Stimulated activated CD8-positive, alpha-beta memory T cell treated with anti-CD3 and anti-CD28 coated beads, Interleukin-4, amount 100 ng/mL, for 4 hours (primary cell): Measurements from ENCODE around the gene RANBP1.
A peak's percentile ranks its signal among the peaks of the same experiment; 100 is the strongest.
"Not testable (repeated sequence)": the region's sequence is repeated elsewhere in the genome, so short reads cannot be mapped to it uniquely, and the experiment has no call there.

Experiments used
- DNase-seq, 2 donors: peaks; one replicate each; pipeline ENCODE4 v3.0.0-alpha.2; 2020; ENCODE audit warnings: low read depth in 2 of 2, low spot score in 1 of 2

The RANBP1 gene

GRCh38 chr22:20115691-20116375 is at the start of gene RANBP1:
RANBP1 (plus strand) TSS chr22:20116104; CDS start chr22:20116185, 81 bp downstream.
- no peak for DNase-seq

- no peak for DNase-seq
Observed at GRCh38 chr22:20066617-20067383, 49.1 kb upstream of the RANBP1 start.

- not testable (repeated sequence) for DNase-seq
Observed at GRCh38 chr22:20067384-20067682, 48.6 kb upstream of the RANBP1 start.

DNA sequence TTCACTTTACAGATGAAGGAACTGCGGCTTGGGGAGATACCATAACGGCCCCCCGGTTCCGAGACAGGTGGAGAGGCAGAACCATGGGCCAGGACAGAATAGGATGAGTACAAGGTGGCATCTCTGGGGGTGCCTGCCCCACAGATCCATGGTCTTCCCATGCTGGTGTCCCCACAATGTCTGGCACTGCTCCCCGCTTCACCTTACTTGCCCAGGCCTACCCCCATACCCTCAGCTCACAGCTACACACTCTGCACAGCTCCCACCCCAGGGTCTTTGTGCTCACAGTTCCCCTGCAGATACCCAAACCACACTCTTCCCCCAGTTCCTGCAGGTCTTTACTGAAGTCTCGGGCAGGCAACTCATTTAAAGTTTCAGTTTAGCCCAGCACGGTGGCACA is 47.3 kb upstream of the RANBP1 start:
- no peak for DNase-seq

DNA sequence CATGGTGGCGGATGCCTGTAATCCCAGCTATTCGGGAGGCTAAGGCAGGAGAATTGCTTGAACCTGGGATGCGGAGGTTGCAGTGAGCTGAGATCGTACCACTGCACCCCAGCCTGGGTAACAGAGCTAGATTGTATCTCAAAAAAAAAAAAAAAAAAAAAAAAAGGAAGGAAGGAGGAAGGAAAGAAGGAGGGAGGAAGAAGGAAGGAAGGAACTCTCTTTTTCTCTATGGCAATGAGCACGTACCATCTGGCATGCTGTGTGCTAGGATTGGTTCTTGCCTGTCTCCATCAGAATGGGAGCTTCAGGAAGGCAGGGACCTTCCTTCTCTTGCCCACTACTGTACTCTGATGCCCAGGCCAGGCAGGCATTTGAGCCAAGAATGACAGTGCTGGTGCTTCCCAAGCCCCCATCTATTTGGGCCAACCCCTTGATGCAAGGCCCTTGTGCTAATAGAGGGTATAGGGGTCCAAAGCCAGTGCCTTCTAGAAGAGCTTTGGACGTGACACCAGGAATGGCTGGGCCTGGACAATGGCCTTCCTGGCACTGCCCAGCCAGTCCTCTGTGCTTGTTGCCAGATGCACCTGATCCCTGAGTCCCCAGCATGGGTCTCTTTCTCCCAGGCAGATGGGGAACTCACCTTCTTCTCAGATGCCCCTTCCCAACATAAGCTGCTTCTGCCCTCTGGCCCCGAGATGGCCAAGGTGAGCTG is 46.4 kb upstream of the RANBP1 start:
- no peak for DNase-seq

DNA sequence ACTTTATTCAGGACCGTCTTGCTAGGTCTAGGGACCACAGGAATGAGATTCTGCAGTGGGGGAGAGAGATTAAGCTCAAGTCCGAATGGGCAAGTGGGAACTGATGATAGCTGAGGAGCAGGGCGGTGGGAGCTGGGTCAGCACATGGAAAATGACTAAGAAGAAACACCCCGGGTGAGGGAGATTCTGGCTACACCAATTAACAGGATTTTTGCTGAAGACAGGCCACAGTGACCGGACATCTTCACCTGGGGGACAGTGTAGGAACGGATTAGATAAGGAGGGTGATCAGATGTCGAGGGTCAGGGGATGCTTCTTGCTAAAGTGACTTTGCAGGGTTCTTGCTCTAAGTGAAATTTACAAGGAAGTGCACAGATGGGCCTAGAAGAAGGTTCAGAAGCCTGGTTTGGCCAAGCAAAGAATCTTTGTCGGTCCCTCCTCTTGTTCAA is 44.4 kb upstream of the RANBP1 start:
- no peak for DNase-seq

- no peak for DNase-seq
Observed at GRCh38 chr22:20076627-20077172, 39.2 kb upstream of the RANBP1 start.

DNA sequence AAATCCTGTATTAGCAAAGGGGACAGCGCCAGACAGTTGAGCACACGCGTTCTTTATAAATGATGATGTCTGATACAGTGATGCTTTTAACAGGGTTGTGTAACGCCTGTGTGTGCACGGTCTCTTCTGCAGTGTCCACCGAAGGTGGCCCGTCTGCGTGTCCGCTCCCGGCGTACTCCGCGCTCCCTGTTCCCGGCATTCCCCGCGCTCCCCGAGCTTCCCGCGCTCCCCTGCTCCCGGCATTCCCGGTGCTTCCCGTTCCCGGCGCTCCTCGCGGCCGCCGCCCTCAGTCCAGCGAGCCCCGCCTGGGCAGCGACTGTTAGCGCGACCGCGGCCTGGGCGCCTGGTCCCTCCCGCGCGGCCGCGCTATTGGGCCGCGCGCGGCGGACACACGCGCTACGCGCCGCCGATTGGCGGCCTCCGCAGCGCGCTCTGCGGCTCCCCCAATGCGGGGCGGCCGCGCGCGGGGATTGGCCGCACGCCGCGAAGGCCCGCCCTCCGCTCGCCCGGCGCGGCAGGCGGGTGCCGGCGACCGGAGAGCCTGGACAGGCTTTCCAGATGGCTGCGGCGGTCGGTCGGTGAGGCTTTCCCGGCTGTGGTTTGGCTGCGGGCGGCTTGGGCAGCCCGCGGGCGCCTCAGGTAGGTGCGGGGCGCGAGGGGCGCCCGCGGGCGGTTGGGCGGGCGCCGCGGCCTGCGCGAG is 36.0 kb upstream of the RANBP1 start, which contains the start of gene DGCR8:
TSS of gene DGCR8 (plus strand) at position 497 of the 700 bp plus-strand sequence. CDS start 5,723 bp downstream, outside the sequence.
- peak in 1 of 2 donors; percentile 38 for DNase-seq

GRCh38 chr22:20080445-20080775 is 35.5 kb upstream of the RANBP1 start:
- peak; percentile 28 to 42 for DNase-seq

DNA sequence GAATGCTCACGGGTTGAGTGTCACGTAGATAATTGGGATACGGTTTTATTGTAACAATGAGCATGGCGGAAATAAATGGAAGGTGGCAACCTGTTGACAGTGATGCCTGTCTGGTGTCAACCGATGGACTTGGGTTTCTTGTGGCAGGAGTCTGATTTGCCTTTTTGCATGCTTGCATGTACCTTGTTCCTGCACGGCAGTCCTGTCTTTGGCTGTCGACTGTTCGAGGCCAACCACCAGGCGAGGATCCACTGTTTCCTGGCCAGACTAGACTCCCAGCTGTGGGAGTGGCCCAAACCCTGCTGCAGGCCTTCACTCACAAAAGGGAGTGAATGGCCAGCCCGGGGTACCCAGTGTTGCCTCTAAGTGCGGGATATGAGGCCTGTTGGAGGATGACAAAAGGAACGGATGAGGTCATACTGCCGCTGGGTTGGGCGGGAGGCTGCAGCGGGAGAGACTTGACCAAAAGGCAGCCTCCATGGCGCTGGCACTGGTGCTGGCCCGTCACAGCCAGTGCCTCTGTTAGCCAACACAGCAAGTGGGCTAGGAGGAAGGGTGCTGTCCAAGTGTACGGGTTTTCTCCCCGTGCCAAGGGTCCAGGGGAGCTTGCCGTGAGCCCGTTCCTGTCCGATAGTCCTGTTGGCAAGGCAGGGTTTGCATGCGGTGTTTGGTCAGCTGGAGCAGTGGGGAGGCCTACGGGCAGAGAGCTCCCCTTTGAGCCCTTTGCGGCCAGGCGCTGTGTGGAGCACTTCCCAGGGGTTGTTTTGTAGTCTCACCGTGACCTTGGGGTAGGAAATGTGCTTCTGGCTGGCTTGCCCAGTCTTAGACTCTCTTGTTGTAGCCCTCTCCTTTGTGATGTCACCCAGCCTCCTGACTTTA is 34.9 kb upstream of the RANBP1 start:
- DNase-seq = no peak

- no peak for DNase-seq
Observed at GRCh38 chr22:20083157-20083890, 32.6 kb upstream of the RANBP1 start.

- DNase-seq = no peak
Observed at GRCh38 chr22:20083891-20084546, 31.9 kb upstream of the RANBP1 start.

DNA sequence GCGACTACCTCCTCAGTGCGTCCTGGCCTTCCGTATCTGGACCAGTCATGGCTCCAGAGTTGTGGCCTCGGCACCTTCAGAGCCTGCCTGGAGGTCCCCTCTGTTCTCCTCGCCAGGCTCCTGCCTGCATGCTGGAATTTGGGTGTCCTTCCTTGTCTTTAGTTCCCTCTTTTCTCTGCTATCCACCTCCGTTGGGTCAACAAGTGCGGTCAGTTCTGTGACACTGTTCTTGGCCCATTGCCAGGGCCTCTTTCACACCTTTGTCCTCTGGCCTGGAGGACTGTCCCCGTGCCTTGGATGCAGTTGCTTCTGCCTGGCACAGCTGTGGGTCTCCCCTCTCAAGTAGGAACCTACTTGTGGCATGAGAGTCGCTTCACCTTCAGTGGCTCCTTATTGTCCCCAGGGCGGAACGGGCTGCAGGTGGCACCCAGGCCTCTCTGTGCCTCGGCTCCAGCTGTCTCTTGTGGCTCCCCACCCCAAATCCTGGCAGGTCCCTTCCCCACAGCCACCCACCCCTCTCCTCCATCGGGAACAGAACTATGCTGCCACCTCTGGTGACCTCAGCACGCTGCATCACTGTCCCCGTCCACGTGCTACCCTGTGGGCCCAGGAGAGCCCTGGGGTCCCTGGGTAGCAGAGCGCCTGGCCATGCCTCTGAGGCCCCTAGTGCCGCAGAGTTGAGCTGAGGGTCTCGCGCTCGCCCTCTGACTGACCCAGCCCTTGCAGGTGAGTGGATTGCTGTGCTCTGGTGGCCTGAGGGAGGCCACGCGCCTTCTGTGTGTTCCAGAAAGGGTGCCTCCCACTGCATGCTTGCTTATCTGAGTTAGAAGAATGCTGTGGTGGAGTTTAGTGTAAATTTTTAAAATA is 31.1 kb upstream of the RANBP1 start:
- DNase-seq = no peak

DNA sequence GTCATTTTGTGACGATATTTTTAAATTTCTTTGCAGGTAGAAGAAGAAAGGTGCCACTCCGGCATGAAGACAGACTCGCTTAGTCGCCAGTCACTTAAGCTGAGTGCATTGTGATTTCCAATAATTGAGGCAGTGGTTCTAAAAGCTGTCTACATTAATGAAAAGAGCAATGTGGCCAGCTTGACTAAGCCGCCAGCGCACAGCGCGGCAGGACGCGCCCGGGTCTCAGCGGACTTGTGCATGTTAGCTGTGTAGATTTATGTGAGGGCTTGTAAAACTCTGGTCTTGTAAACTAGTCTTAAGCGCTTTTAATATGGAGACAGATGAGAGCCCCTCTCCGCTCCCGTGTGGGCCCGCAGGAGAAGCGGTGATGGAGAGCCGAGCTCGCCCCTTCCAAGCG is 30.3 kb upstream of the RANBP1 start:
- DNase-seq = no peak

- no peak for DNase-seq
Observed at GRCh38 chr22:20086101-20086599, 29.8 kb upstream of the RANBP1 start.

GRCh38 chr22:20086763-20087162 is 29.1 kb upstream of the RANBP1 start:
- no peak for DNase-seq

GRCh38 chr22:20087319-20088262 is 28.3 kb upstream of the RANBP1 start:
- no peak for DNase-seq
